ENCODE results near the gene SLC13A2.

- TF ChIP-seq CTCF (IDR thresholded peaks at IDR 0.05) = no peak
- no peak for TF ChIP-seq POLR2A (IDR thresholded peaks at IDR 0.05)
These were observed 50.4 kb downstream of the SLC13A2 start for GRCh38 chr17:28523876-28524275.

Measured in heart left ventricle (tissue), 13 donors.